ENCODE measurements around the gene DYNC1I1.

- TF ChIP-seq CTCF (IDR thresholded peaks at IDR 0.05 in 4 of 5, conservative IDR thresholded peaks at IDR 0.05 in 1 of 5) (no peak), POLR2A (IDR thresholded peaks at IDR 0.05) (no peak)
Observed at GRCh38 chr7:95963446-95963990, 191.2 kb downstream of the DYNC1I1 start.

Measured in gastrocnemius medialis (tissue), 4 donors.